GM18951 (cell line): ENCODE data around the gene TMEM273.
"Not testable (repeated sequence)": the region's sequence is repeated elsewhere in the genome, so short reads cannot be mapped to it uniquely, and the experiment has no call there.

ENCODE experiments used
- POLR2A ChIP-seq: IDR thresholded peaks from 4 replicates; pipeline ENCODE4 v1.6.1; 2011; ENCODE audit warnings: mild to moderate bottlenecking; ENCODE audit not compliant: insufficient read length, insufficient read depth; ENCODE audit errors: extremely low read depth
- in situ Hi-C: fragments of 300-500 bp; cut with MboI; formaldehyde crosslinking; loops from one replicate; pipeline ENCODE4 v1.12.0; 2022; ENCODE audit warnings: low sequenced_read_pairs, mixed read lengths, inconsistent platforms; ENCODE audit not compliant: unreplicated experiment

TMEM273 gene

GRCh38 chr10:49219248-49219647 is 31.1 kb upstream of the TMEM273 start:
- in situ Hi-C loops: no loop called here
- TF ChIP-seq POLR2A: no peak

- no peak for TF ChIP-seq POLR2A
- in situ Hi-C loops: no loop called here
Measured at GRCh38 chr10:49218480-49218879, 30.3 kb upstream of the TMEM273 start.

GRCh38 chr10:49217645-49218044 is 29.5 kb upstream of the TMEM273 start:
- TF ChIP-seq POLR2A: no peak
- in situ Hi-C loops: no loop called here

- TF ChIP-seq POLR2A: no peak
- in situ Hi-C loops: no loop called here
Measured at GRCh38 chr10:49213211-49213610, 25.0 kb upstream of the TMEM273 start.

GRCh38 chr10:49212783-49213182 is 24.6 kb upstream of the TMEM273 start:
- in situ Hi-C loops: no loop called here

GRCh38 chr10:49212076-49212475 is 23.9 kb upstream of the TMEM273 start:
- no peak for TF ChIP-seq POLR2A
- in situ Hi-C loops: no loop called here

More at GRCh38 chr10:49212783-49213182, 24.6 kb upstream of the TMEM273 start:
- no peak for TF ChIP-seq POLR2A

GRCh38 chr10:49208996-49209395 is 20.8 kb upstream of the TMEM273 start:
- in situ Hi-C loops: no loop called here
- no peak for TF ChIP-seq POLR2A

GRCh38 chr10:49207936-49208487 is 19.8 kb upstream of the TMEM273 start:
- no peak for TF ChIP-seq POLR2A
- in situ Hi-C loops: no loop called here

GRCh38 chr10:49207113-49207512 is 18.9 kb upstream of the TMEM273 start:
- in situ Hi-C loops: no loop called here
- no peak for TF ChIP-seq POLR2A

GRCh38 chr10:49205206-49205605 is 17.0 kb upstream of the TMEM273 start:
- in situ Hi-C loops: no loop called here
- TF ChIP-seq POLR2A: no peak

- TF ChIP-seq POLR2A: no peak
- in situ Hi-C loops: no loop called here
Measured at GRCh38 chr10:49204119-49204518, 15.9 kb upstream of the TMEM273 start.

GRCh38 chr10:49202266-49202665 is 14.1 kb upstream of the TMEM273 start:
- in situ Hi-C loops: no loop called here

GRCh38 chr10:49200854-49201253 is 12.7 kb upstream of the TMEM273 start:
- in situ Hi-C loops: no loop called here
- TF ChIP-seq POLR2A: no peak

More at GRCh38 chr10:49202266-49202665, 14.1 kb upstream of the TMEM273 start:
- TF ChIP-seq POLR2A: no peak

- no peak for TF ChIP-seq POLR2A
- in situ Hi-C loops: no loop called here
Measured at GRCh38 chr10:49197171-49197570, 9.0 kb upstream of the TMEM273 start.

- in situ Hi-C loops: not testable (repeated sequence)
Measured at GRCh38 chr10:49195864-49196263, 7.7 kb upstream of the TMEM273 start.
